OCI-LY3 (cell line): ENCODE measurements around the gene TBKBP1.

Experiments used
- CTCF ChIP-seq: fragments of 200-600, 300-600 bp; sonication (generic); IDR thresholded peaks from 2 replicates; pipeline ENCODE4 v1.5.1; 2014; ENCODE audit warnings: antibody characterized with exemption, low read length, low read depth
- EZH2phosphoT487 ChIP-seq: fragments of 200-600 bp; shearing (Covaris generic); IDR thresholded peaks from 2 replicates; pipeline ENCODE4 v1.6.1; 2018; ENCODE audit warnings: antibody characterized with exemption, mixed run types, low read depth

- TF ChIP-seq CTCF (no peak), EZH2phosphoT487 (no peak)
Observed at GRCh38 chr17:47745037-47745380, 51.0 kb downstream of the TBKBP1 start.
